ENCODE results near the gene ARRDC4.

Gene ARRDC4

GRCh38 chr15:97960364-97961066 is at the start of gene ARRDC4:
TSS of gene ARRDC4 (plus strand) at chr15:97960703. CDS start at chr15:97960862, 159 bp downstream.
- DNase-seq (ENCODE audit: low spot score), result peak; percentile 99

DNA sequence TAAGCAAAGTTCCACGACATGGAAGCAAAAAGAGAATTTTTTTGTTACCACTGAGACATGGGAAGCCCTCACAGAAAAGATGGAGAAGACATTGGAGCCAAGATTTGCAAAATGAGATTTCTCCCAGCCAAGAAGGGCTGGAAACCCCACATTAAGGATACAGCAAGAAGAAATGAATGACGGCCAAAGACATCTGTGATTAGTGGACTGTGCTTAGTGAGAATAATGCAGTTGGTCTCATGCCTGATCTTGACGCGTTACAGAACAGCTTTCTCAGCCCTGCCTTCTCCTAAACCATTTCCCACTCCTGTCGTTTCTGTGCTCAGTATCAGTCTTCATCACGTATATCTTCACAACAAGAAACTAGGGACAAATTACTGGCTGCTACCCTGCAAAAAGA is 45.8 kb upstream of the ARRDC4 start:
- DNase-seq (ENCODE audit: low spot score), result no peak

DNA sequence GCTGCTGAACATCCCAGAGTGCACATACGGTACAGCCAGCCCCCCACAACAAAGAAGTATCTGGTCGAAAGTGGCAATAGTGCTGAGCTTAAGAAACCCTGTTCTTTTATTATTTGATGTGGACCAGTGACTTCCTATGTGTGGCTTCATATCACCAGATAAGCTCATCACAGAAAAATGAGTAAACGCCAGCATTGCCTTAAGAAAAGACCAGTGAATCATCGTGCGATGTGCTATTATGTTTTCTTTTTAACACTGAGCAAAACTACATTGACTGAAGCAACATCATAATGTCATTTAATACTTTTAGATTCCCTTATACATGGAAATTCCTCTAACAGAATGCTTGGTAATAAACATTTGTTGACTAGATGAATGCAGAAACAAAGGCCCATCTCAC is 45.2 kb upstream of the ARRDC4 start:
- no peak for DNase-seq (ENCODE audit: low spot score)

DNA sequence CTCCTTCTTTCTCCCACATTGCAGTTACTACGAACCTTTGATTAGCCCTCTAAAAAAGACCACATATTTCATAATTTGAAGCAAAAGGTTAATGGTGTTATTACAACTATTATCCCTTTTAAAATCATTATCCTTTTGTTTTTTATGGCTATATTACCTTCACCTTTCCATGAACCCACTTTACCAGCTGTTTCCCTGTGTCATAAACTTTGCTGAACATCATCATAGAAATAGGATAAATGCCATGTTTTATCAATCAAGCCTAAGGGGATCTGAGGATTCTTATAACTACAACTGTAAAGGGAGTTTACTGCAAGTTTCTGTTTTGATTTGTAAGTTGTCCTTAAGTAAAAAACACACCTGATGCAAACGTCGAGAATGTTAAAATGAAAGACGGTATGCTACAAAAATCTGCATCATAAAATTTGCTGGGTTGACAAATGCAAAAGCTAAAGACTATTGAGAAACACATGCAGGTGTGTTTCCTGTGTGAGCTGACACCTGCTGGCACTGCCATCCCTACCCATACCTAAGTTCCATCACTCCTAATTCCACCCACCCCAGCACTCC is 39.1 kb upstream of the ARRDC4 start:
- no peak for DNase-seq (ENCODE audit: low spot score)

DNA sequence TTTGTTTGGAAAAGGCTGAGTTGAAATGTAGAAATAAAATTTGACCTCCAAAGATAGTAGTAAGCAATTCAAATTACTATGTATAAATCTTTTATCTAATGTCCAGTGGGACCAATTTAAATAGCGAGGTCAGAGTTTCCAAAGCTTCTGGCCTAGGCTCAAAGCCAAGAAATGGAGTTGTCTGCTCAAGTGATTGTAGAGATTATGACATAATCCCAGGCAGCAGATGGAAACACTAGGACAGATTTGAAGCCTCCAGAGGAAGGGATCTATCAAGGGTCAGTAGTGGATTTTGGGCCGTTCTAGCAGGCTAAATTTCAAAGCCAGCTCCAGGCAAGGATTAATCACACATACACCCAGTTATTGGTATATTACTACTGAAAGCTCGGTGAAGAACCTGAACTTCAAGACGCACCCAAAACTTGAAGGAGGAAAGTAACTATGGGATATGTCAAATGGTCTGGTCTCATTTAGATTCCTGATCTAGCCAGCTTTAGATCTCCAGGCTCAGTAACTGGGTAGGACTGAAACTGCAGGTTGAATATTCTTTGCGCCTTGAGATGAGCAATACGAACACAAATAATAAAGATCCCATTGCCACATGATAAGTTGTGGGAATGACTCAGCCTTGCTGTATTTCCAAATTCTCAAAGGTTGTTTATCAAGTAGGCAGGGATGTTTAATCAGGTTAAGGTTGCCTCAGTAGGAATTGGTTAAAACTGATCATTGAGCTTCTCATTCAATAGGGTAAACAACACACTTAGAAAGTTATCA is 30.9 kb upstream of the ARRDC4 start:
- no peak for DNase-seq (ENCODE audit: low spot score)

- no peak for DNase-seq (ENCODE audit: low spot score)
These were observed 30.3 kb upstream of the ARRDC4 start for GRCh38 chr15:97930230-97930629.

GRCh38 chr15:97931314-97931713 is 29.2 kb upstream of the ARRDC4 start:
- no peak for DNase-seq (ENCODE audit: low spot score)

DNA sequence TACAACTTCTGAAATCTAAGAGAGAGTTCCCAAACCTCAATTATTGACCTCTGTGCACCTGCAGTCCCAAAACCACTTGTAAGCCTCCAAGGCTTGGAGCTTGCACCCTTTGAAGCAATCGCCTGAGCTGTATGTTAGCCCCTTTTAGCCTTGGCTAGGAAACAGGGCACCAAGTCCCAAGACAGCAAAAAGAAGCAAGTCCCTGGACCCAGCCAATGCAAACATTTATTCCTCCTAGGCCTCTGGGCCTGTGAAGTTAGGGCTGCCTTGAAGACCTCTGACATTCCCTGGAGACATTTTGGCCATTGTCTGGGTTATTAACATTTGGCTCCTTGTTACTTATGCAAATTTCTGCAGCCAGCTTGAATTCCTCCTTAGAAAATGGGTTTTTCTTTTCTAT is 26.9 kb upstream of the ARRDC4 start:
- DNase-seq (ENCODE audit: low spot score), result no peak

DNA sequence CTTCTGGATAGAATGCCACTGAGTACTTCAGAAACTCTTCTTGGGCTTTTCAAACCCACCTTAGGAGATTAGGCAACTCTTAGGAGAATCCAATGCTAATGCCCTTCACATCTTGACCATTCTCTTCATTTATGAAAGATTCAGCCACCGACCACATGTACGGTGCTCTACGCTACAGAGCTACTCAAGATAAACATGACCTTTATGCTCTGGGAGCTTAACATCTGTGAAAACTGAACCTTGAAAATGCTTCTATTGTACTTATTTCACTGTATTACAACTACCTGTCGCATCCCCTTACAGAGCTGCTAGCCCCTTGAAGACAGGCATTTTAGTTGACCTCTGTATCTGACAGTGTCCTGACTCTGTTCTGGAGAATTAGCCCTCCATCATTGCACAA is 19.5 kb upstream of the ARRDC4 start:
- no peak for DNase-seq (ENCODE audit: low spot score)

DNA sequence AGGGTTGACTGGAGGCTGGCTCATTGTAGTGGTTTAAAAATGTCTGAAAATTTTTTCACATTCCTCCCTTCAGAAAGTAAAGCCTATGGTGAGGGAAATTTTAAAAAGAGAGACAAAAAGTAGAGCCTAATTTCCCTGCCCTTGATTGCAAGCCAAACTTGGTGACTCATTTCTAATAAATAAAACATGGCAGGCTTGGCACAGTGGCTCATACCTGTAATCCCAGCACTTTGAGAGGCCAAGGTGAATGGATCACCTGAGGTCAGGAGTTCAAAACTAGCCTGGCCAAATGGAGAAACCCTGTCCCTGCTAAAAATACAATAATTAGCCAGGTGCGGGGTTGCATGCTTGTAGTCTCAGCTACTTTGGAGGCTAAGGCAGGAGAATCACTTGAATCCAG is 18.9 kb upstream of the ARRDC4 start:
- DNase-seq (ENCODE audit: low spot score), result no peak

DNA sequence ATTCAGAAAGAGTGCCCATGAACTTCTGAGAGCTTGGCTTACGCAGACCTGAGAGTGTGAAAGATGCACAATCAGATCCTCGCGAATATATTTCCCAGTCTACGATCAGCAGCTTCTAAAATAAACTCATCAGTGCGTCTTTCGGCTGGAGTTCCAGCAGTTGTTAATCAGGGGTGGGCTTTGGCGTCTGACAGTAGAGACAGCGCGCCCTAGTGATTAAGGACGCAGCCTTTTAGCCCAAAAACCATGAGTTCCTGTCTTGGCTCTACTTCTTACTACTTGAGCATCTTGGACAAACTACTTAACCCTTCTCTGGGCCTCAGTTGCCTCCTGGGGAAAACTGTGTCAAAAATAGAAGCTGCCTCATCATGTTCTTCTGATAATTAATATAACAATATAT is 15.8 kb upstream of the ARRDC4 start:
- DNase-seq (ENCODE audit: low spot score), result no peak

DNA sequence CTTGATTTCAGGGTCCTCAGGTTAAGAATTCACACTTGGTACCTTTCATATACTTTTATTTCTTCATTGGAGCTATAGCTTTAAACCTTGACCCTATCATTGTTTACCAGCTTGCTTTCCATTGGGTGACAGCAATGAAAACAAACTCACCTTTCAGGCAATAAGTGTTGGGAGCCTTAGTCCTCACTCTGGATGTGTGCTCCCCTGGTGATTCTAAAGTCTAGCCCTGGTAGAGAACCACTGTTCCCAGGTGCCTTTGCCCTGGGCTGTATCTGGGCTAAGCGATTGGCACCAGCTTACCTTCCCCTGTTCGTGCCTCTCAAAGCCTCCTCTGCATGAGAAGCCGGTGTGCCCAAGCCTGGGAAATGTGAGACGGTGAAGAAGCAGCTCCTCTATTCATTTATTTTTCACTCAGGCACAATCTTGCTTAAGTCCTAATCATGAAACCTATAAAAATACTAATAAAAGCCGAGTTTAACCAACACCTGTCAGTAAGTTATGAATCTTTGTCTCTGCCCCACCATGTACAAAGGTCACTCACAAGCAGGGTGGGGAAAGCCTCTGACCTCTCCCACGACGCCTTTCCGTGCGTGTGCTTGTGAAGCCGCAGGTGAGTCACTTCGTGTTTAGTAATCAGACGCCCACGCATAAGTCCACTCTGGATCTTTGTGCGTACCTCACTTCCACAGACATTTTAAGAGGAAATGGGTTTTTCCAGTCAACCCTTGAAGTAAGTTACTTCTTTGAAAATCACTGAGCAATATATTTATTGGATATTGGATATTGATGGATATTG is 12.8 kb upstream of the ARRDC4 start:
- no peak for DNase-seq (ENCODE audit: low spot score)

- no peak for DNase-seq (ENCODE audit: low spot score)
These were observed 7.2 kb upstream of the ARRDC4 start for GRCh38 chr15:97953254-97953653.

DNA sequence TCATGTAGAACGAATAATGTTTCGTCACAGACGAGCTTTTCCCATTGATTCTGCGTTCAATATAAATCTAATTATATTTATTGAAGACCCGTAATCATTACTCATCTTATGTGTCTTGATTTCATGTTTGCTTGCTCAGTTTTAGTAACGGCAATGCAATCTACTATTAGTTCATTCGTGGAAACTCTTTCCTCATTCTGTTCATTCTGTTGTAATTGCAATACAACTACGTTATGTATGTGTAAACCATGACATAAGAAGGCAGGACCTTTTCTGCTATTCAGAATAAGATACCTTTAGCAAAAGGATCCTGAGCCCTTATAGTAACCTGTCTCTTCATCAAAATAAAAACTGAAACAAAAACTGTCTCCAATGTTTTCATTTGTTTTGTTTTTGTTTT is 6.8 kb upstream of the ARRDC4 start:
- DNase-seq (ENCODE audit: low spot score), result no peak

GRCh38 chr15:97955035-97955434 is 5.5 kb upstream of the ARRDC4 start:
- DNase-seq (ENCODE audit: low spot score), result no peak

- DNase-seq (ENCODE audit: low spot score), result no peak
These were observed 5.0 kb upstream of the ARRDC4 start for GRCh38 chr15:97955529-97955928.

DNA sequence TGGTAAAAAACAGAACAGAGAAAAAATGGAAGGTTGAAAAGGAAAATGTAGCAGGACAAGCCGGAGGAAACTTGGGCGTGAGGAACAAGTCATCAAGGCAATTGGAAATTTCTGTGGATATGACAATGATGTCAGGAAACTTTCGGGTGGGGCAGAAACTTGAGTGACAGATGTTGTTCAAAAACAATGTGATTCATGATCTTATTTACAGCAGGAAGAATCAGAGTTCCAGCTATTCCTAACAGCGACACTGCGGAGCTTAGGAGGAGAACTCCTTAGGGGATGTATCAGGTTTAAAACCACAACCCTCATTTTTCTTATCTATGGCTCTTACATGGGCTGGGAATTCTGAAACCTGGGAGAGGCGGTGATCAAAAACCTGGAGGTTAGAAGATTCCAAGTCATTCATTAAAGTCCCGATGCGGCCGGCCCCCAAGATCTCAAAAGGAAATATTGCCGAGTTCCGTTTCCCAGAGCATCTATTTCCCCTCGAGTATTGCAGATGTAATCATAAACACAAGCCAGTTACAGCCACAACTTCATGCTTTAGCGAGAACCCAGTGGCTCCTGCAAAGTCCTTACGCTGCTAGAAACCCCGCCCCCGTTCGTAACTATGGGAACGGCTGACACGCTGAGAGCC is 659 bp upstream of the ARRDC4 start:
- no peak for DNase-seq (ENCODE audit: low spot score)

- peak; percentile 39 for DNase-seq (ENCODE audit: low spot score)
These were observed 808 bp downstream of the ARRDC4 start for GRCh38 chr15:97961067-97961954.

DNA sequence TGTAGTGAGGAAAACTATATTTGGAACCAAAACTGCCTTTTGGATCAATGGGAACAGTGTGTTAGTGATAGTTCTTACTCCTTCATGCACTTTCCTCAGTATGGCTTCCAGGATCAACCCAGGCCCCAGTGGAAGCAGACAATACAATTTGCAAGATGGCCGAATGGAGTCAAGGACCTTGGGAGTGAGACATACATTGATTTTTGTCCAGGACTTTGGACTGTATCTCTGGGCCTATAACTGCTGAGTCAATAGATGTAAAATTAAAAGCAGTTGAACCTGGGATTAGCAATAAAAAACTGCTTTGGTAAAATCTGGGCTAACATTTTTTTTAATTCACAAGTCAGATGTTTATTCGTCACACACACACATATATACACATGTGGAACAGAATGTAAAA is 1.8 kb downstream of the ARRDC4 start:
- no peak for DNase-seq (ENCODE audit: low spot score)

GRCh38 chr15:97963779-97964178 is 3.3 kb downstream of the ARRDC4 start:
- no peak for DNase-seq (ENCODE audit: low spot score)

DNA sequence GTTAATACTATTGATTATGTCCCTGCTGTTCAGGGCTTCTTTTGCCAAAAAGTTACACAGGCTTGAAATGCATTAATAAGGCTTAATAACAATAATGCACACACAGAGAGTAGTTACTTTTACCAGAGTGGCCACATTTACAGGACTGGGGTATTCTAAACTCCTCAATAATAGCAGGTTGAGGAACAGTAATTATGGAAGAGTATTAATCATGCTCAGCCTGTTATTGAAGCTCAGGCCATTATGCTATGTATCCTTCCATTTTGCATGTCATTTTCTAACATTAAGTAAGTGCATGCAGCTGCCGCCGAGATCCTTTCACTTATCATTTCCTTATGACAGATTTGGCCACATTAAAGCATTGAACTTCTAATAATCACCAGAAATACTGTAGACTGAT is 5.7 kb downstream of the ARRDC4 start:
- no peak for DNase-seq (ENCODE audit: low spot score)

All from cerebellar cortex (tissue), 1 donor.